ENCODE results near the gene TUBGCP3.

DNA sequence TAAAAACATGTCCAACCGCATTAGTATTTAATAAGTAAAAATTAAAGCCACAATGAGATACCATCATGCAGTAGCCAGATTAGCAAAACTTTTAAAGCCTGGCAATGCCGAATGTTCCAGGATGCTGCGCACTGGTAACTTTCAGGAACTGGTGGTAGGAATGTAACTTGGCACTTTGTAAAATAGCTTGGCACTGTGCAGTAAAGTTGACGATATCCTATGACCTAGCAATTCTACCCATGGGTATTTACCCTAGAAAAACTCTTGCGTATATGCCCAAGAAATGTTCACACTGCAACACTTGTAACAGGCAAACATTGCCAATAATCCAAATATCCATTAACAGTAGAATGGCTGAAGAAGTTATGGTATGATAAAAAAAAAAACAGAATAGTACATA lies 114.1 kb downstream of the TUBGCP3 start:
- TF ChIP-seq, protein P1, sequence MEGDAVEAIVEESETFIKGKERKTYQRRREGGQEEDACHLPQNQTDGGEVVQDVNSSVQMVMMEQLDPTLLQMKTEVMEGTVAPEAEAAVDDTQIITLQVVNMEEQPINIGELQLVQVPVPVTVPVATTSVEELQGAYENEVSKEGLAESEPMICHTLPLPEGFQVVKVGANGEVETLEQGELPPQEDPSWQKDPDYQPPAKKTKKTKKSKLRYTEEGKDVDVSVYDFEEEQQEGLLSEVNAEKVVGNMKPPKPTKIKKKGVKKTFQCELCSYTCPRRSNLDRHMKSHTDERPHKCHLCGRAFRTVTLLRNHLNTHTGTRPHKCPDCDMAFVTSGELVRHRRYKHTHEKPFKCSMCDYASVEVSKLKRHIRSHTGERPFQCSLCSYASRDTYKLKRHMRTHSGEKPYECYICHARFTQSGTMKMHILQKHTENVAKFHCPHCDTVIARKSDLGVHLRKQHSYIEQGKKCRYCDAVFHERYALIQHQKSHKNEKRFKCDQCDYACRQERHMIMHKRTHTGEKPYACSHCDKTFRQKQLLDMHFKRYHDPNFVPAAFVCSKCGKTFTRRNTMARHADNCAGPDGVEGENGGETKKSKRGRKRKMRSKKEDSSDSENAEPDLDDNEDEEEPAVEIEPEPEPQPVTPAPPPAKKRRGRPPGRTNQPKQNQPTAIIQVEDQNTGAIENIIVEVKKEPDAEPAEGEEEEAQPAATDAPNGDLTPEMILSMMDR (IDR thresholded peaks at IDR 0.05; ENCODE audit: low read length), result no peak
- no peak for TF ChIP-seq EZH2 (IDR thresholded peaks at IDR 0.05; ENCODE audit: borderline replicate concordance, low read length)

Data from OCI-LY1 (cell line).